Epidermal melanocyte (primary cell): ENCODE measurements around the gene HNRNPLL.

ENCODE experiments used
- DNase-seq: peaks from one replicate; pipeline ENCODE4 v3.0.0; 2011; ENCODE audit warnings: low spot score; ENCODE audit not compliant: insufficient read length

HNRNPLL gene

DNA sequence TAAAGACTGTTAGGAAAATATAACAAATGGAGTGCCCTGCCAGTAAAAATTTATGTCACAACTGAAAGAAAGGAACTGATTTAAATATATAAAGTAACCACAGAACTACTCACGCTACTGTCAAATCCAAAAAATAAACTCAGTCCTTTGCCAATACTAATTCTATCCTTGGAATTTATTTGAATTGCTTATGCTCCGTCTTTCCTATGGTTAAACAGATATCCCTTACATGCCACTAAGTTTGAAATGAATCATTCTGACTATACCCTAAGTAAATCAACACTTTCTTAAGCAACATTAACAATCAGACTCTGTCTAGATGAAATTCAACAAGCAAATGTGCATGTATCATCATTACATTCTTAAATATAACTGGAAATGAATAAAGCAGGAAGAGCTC lies 9.8 kb downstream of the HNRNPLL start:
- DNase-seq: no peak

DNA sequence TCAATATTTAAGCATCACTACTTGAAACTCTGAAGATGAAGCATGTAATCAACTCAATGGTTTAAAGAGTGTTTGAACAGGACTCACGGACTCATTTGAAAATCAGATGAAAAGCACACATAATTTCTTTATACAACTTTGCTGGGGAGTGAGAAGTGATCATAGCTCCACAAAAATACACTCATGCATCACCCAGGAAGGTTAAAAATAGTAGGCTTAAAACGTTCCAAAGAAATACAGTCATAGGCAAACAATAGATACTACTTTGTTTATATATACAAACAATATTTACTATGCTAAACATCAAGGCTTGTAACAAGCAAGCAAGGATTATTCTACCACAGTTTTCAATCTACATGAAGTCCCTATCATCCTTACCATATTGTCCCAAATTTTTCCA lies 11.6 kb downstream of the HNRNPLL start:
- DNase-seq: no peak

DNA sequence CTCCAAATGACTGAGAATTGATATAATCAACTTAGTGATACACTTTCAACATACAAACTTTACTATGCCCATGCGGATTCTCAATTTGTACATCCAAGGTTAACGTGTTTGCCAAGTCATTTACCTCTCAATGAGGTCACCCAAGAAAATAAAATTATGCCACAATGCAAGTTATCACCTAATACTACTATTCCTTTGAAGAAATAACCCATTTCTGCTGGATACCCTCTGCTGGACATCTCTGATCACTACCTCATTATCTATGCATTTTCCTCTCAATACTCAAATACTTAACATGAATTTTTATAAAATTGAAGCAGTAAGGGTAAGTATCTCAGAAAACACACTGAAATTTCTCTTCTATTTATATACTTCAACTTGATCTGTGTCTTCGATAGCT lies 12.7 kb downstream of the HNRNPLL start:
- no peak for DNase-seq

DNA sequence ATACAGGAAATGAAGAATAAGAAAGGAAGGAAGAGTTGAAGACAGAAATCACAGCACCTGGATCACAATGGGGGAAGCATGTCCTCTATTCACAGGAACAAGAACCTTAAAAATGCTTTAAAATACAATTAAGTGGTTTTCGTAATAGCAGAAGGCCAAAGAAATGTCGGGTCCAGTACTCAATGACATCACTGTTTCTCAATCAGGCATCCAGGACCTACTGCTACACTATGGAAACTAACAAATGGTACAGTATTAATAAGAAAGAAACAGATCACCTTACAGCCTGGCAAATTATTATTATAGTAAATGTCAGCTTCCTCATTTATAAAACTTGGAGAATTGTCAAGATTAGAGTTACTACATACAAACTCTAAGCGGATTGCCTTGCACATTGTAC lies 15.8 kb downstream of the HNRNPLL start:
- DNase-seq: no peak

DNA sequence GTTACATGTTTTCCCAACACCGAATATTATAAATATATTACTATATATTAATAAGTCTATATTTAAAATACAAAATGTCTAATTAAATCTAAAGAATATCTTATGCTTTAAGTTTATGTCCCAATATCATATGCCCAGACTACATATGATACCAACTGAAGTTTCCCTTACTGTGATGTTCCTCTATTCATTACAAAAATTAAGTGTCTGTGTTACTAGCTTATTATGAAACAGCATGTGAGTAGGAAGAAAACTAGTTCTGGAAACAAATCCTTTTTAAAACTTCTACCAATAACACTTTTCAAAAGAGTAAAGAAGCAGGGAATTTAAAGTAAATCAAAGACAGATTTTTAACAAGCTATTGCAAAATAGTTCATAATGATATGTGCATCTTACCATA lies 17.8 kb downstream of the HNRNPLL start:
- no peak for DNase-seq

DNA sequence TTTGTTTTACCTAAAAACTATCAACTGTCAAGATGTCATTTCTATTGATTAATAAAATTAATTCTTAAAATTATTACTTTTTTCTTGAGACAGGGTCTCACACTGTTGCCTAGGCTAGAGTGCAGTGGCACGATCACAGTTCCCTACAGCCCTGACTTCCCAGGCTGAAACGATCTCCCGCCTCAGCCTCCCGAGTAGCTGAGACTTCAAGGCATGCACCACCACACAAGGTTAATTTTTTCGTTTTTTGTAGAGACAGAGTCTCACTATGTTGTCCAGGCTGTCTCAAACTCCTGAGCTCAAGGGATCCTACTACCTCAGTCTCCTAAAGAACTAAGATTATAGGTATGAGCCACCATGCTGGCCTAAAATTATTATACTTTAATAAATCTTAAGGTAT lies 18.7 kb downstream of the HNRNPLL start:
- no peak for DNase-seq

DNA sequence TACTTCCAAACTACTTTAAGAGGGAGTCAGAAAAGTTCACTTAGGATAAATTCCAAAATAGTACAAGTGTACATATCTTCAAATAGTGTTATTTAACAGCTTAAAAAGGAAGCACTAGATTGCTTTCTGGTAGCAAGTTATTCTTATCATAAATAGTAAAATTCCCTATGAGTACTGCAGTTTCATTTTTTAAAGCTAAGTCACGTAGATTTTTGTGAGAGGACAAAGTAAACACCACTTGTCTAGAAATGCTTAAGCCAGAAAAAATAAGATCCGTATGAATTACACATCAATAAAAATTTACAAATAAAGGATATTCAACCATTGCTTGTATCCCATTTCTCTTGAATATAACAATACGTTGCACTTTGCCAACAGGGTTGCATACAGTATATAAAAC lies 19.2 kb downstream of the HNRNPLL start:
- no peak for DNase-seq

DNA sequence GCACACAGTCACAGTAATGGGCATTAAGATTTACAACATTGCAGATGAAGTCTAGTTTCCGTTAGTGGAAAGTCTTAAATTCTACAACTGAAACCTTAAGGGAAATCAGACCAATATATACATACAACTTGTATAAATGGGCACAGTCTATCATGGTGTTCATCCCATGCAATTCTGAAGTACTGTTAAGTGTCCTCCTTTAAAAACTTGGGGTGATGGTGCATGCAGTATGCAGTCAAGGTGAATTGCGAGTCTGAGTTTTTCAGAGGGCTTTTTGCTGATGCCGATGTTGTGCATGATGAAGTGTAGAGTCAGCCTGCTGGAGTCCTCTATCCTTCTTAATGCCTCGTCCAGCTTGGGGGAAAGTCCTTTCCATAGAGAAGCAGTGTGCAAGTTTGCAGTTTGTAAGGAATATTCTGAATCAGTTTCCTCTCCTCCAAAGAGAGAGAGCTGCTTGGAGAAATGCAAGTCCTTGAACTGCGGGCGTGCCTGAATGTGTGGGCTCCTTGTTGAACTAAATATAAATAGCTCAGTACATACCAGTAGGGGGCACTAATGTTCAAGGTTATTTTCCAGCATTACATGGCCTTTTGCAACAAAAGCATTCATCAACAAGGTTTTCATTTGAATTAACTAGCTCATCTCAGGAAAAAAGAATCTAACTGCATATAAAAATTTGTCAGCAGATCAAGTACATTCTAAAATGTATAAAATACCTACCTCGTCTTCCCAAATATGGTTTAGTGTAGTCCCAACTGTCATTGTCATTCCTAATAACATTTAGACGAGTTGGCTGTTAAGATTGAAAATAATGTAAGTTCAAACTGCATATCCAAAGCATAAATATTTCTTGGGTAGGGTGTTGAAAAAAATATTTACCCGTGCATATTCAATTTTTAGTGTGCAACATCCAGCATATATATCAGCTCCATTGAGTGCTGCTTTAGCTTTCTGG lies 21.3 kb downstream of the HNRNPLL start:
- DNase-seq: no peak

DNA sequence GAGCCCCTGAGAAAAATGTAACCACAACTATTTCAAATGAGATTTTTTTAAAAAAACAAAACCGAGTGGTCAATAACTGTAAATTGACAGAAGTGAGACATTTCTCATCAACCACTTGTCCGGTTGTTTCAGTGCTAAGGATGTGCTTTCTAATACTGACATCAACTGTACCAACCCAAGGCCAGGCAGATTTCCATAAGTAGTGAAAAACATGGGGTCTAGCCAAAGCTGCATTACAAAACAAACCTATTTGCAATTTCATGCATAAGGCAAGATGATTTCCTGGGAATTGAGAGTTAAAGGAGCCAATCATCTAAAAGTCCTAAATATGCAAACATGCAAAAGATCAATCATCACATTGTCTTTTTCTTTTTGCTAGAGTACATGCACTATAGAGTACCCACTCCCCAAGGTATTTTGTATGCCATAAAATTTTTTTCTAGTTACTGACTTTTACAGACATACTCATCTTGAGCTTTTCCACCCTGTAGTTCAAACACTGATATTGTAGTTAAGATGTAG lies 22.6 kb downstream of the HNRNPLL start:
- DNase-seq: no peak

DNA sequence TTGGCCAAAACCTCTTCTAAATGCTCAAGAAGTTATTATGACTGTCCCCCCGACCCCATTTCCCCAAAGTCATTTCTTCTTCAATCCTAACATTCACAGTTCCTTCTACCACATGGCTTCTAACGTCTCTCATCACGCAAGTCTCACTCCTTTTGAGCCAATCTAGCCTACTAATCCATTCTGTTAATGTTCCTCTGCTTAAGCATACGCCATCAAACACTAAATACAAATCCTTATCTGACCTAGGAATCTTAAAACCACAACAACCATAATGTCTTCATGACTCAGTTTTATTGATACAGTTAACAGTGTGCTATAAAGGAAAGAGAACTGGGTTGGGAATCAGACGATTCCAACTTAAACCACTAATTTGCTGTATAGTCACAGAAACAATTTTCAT lies 23.9 kb downstream of the HNRNPLL start:
- no peak for DNase-seq

DNA sequence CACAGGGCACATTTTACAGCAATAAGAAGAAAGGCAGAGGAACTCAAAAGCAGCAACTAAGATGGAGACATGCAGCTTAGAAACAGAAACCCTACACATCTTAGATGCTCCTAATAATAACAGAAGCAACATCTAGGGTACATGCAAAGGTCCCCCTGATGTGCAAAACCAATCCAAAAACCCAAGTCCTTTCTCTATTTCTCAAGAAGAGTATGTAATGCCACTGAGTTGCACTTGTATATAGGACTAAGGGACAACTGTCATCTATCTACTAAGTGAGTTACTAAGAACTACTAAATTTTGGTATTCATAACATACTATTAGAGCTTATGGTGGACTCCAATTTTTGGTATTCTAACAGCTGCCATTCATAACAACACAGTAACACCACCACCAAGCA lies 28.4 kb downstream of the HNRNPLL start:
- no peak for DNase-seq

DNA sequence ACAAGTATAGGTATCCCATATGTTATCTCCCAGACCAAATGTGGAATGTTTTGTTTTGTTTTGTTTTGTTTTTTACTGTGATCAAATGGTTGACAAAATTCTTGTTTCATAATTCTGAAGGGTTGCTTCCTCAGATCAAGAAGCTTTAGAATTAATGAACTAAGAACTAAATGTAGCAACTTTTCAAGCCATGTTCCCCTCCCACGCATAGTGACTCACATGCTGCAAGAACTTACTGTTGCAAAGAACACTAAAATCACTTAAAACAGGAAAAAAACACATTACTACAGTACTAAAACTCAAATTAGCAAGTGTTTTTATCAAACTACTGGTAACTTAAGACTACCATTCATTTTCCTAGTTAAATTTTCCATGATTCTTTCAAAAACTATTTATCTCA lies 30.6 kb downstream of the HNRNPLL start:
- no peak for DNase-seq

DNA sequence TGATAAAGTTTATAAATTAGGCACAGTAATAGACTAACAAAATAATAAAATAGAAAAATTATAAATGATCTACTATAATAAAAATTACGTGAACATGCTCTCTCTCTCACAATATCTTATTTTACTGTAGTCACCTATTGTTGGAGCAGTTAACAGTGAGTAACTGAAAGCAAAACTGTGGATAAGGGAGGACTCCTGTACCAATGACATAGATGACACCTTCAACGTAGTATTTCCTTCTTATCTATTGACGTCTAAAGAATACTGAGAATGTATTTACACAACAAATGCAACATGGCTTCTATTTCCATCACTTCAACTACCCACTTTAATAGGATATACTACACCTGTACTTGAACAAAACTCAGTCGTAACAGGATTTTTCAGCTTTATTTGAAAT lies 31.5 kb downstream of the HNRNPLL start:
- no peak for DNase-seq

DNA sequence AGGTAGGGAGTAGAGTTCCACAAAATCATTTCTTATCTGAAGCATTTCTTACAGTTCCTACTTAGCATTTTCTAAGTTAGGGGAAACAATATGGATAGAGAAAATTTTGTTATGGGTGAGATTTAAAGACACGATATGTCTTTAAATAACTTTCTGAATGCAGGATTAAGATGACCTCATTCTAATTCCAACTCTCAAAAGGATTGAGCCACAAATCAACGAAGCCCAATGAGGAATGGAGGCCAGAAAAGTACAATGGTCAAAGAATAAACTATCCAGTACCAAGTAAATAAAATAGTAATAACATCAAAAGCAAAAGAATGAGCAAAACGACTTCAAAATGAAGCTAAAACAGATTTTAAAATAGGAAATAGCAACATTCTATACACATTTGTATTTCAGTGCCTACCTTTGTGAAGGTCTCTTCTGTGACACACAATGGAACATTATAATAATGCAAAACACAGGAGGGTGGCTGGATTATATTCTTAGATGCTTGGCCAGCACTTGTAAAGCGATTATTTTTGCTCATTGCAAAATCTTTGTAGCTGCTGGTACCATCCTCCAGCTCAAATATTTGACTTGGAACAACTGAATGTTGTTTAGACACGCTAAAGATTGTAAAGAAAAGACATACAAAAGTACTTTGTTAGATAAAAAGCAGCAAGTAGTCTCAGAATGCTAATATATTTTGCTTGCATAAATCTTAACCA lies 33.8 kb downstream of the HNRNPLL start:
- no peak for DNase-seq

DNA sequence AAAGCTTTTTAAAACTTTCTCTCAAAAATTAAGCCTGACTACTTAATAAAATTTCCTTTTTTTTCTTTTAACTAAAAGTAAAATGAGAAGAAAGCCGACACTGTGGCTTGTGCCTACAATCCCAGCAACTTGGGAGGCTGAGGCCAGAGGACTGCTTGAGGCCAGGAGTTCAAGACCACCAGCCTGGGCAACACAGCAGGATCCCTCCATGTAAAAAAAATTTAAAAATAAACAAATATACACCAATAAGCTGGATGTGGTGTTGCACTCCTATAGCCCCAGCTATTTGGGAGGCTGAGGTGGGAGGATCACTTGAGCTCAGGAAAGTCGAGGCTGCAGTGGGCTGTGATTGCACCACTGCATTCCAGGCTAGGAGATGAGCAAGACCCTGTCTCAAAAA lies 37.4 kb downstream of the HNRNPLL start:
- DNase-seq: no peak

DNA sequence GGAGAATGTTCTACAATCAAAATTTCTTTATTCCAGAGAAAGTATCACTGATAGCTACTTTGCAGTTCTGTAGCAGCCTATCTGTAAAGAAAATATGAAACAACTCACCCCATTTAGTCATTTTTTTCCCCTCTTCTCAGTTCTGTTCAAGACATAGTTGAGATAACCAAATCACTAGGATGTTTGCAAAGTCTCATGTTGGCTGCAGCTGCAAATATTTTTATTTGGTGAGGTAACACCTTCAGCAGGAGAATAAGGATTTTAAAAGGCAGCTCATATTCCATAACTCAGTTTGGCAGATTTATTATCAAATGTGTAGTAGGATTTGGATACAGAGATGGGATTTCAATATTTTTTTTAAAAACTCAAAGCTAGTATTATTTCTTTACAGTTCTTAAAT lies 41.0 kb downstream of the HNRNPLL start:
- DNase-seq: no peak

DNA sequence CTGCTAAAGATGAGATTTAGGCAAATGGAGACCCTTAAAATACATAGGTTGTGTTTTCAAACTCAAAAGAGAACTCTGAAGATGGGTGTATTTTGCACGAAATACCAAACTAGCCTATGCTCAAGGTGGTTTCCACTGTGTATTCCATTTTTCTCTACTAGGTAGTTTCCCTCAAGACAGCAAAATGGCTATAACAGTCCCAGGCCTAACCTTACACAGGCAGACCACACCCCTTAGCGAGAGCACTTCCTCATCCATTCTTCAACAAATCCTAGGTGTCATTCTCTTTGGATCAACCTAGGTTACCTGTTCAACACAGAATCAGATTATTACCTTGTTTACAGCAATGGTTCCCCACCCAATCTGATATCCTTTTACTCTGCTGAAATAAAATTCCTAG lies 42.6 kb downstream of the HNRNPLL start:
- DNase-seq: no peak

DNA sequence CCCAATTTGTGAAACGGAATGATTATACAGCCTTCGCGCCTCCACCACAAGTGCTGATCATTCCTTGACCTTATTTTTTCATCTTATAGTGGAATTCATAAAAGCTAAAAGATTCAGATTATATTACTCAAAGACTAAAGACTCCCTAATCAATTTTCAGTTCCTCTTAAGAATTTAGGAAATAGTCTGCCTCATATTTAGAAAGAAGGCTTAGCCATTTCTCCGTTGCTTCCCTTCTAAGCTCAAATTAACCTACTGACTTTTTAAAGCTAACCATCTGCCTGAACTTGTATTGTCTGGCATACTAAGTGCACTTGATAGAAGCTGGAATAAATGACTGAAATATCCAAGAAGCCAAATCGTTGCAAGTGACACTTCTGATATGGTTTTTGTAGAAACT lies 44.7 kb downstream of the HNRNPLL start:
- DNase-seq: no peak

DNA sequence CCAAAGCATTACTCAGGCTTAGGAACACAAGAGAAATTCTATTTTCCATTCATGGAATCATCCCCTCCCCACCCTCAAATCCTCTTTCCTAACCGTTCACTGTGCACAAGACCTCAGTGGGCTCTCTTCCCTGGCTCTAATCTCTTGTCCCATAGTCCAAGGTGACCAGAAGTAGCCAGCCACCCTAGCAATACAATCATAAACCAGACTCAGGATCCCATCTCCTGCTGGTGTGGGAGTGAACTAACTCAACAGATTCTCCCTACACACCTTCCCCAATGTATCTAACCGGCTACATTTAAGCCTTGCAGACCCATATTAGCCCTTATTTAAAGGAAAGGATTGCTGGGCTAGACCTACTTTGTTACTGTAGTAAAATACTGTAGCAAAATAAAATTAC lies 45.5 kb downstream of the HNRNPLL start:
- DNase-seq: no peak

DNA sequence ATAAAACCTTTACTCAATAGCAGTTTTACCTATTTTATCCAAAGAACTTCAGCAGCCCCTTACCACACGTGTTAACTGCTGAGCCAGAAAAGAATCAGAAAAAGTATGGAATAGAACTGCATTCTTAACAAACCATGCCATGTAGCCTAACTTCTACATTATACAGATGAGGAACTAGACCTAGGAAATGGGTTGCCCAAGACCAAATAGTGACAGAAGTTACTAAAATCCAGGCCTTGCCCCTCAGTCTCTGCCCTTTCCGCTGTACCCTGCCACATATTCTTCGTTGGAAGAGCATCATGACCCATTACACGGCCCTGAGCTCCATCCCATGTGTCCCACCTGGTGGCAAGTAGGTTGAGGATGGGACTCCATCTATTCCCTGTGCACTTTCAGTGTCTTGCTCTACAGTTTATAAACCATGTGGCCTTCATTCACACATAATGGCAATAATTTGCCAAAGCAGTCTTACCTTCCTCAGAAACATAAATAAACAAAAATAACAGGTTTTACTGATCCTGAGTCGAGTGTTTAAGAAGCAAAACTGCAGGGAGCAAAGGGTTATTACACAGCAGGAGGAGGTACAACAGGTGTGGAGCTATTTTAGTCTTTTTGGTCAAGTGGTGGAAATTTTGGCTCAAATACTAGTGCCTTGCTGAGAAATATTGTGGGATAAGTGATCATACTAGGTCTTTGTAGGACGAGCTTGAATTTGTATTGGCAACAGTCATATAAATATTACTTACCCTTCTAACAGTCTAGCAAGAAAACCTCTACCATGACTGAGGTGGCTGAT lies 46.5 kb downstream of the HNRNPLL start:
- no peak for DNase-seq

DNA sequence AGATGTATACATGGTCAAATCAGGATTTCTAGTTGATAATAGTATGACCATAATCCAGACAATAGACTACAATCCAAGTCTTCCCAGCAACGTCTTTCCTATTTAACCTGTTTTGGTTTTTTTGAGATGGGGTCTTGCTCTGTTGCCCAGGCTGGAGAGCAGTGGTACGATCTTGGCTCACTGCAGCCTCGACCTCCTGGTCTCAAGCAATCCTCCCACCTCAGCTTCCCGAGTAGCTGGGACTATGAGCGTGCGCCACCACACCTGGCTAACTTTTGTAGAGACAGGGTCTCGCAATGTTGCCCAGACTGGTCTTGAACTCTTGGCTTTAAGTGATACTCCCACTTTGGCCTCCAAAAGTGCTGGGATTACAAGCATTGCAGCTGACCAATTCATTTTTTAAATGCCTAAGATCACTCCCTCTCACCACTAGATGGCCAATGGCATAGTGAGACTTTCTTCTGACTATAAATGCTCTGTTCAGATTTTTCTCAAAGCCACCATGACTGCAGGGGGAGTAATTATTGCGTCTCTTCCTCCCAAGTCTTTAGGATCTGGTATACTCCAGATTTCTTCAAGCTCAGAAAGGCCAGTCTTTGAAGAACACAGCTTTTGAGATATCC lies 47.6 kb downstream of the HNRNPLL start:
- no peak for DNase-seq
